Naive thymus-derived CD4-positive, alpha-beta T cell (primary cell): ENCODE data around the gene PLEKHG1. TPM values are rescaled to one million over a fixed set of nuclear protein-coding genes. Genes with fewer than 3 reads are reported as not detected.

Experiments used
- ATAC-seq: fragments of 150-1000 bp; cut with Tn5 transposase; 2 replicates; pipeline ENCODE4 v1.10.0; 2021; ENCODE audit warnings: mild to moderate bottlenecking, moderate library complexity
- CTCF ChIA-PET: fragments of 350-600 bp; sonication (Branson Sonifier 250); formaldehyde crosslinking; loops from one replicate; lab custom pipeline; 2021; ENCODE audit warnings: antibody characterized with exemption; lab: Charles Lee
- POLR2A ChIA-PET: fragments of 350-600 bp; sonication (Branson Sonifier 250); formaldehyde crosslinking; loops from one replicate; lab custom pipeline; 2021; ENCODE audit warnings: antibody characterized with exemption, inconsistent platforms; lab: Charles Lee
- DNase-seq, 9 donors: peaks; one replicate each; pipeline versions ENCODE4 v3.0.0 to v3.0.0-alpha.2; 2020 to 2022; ENCODE audit warnings: mixed read lengths in 1 of 9
- H3K27ac ChIP-seq: one replicate; pipeline ENCODE4 v1.7.0; 2013; ENCODE audit warnings: mild to moderate bottlenecking, low read depth, low read length, moderate library complexity
- H3K27me3 ChIP-seq, 2 donors: one replicate each; pipeline ENCODE4 v1.7.0; 2013; ENCODE audit warnings: low read length in 2 of 2, mild to moderate bottlenecking in 2 of 2, moderate library complexity in 2 of 2; ENCODE audit not compliant: control insufficient read depth in 2 of 2, insufficient read depth in 2 of 2
- H3K36me3 ChIP-seq, 3 experiments: 1 replicate in 2 of 3; 2 replicates in 1 of 3; pipeline ENCODE4 v1.7.0; 2013; ENCODE audit warnings: low read length in 3 of 3, mild to moderate bottlenecking in 3 of 3, moderate library complexity in 1 of 3; ENCODE audit not compliant: insufficient read depth in 3 of 3, control insufficient read depth in 2 of 3
- H3K4me1 ChIP-seq, 2 donors: one replicate each; pipeline ENCODE4 v1.7.0; 2013; ENCODE audit warnings: low read length in 2 of 2, mild to moderate bottlenecking in 2 of 2, moderate library complexity in 1 of 2; ENCODE audit not compliant: control insufficient read depth in 2 of 2, insufficient read depth in 2 of 2
- H3K4me3 ChIP-seq: 2 replicates; pipeline ENCODE4 v1.7.0; 2013; ENCODE audit warnings: mild to moderate bottlenecking, low read length
- H3K9me3 ChIP-seq, 3 experiments: 1 replicate in 2 of 3; 2 replicates in 1 of 3; pipeline ENCODE4 v1.7.0; 2013; ENCODE audit warnings: low read length in 3 of 3; ENCODE audit not compliant: control insufficient read depth in 2 of 3
- H3K27ac Mint-ChIP-seq, 9 donors: one replicate each; pipeline ENCODE4 v1.8.0; 2020 to 2022; ENCODE audit warnings: mixed read lengths in 9 of 9, mild to moderate bottlenecking in 8 of 9, moderate library complexity in 5 of 9, inconsistent platforms in 2 of 9
- H3K27me3 Mint-ChIP-seq, 5 donors: one replicate each; pipeline ENCODE4 v1.8.0; 2021 to 2022; ENCODE audit warnings: mixed read lengths in 5 of 5, mild to moderate bottlenecking in 1 of 5
- H3K36me3 Mint-ChIP-seq, 5 donors: one replicate each; pipeline ENCODE4 v1.8.0; 2020 to 2022; ENCODE audit warnings: mixed read lengths in 5 of 5, mild to moderate bottlenecking in 3 of 5, inconsistent platforms in 1 of 5
- H3K4me1 Mint-ChIP-seq, 7 donors: one replicate each; pipeline ENCODE4 v1.8.0; 2020 to 2022; ENCODE audit warnings: mixed read lengths in 7 of 7, mild to moderate bottlenecking in 3 of 7, inconsistent platforms in 1 of 7
- H3K4me3 Mint-ChIP-seq, 10 donors: one replicate each; pipeline ENCODE4 v1.8.0; 2020 to 2022; ENCODE audit warnings: mild to moderate bottlenecking in 10 of 10, mixed read lengths in 10 of 10, moderate library complexity in 6 of 10, inconsistent platforms in 2 of 10
- H3K9me3 Mint-ChIP-seq, 11 donors: one replicate each; pipeline ENCODE4 v1.8.0; 2020 to 2022; ENCODE audit warnings: mixed read lengths in 11 of 11, mild to moderate bottlenecking in 4 of 11, inconsistent platforms in 1 of 11, moderate library complexity in 1 of 11
- intact Hi-C, 2 donors: fragments of 100-400 bp; cut with micrococcal nuclease; formaldehyde crosslinking; loops; one replicate each; pipeline ENCODE4 v1.15.1; 2023
- polyA plus RNA-seq, 2 donors: library from polyadenylated mRNA; unstranded; fragments of 300-500 nt; fragmentation: Illumina TruSeq; gene quantifications; one replicate each; pipeline ENCODE4 v1.2.3, GENCODE V29; 2021
- total RNA-seq, 6 experiments: library from RNA in 5 of 6; stranded (reverse) in 5 of 6; gene quantifications; 1 replicate in 5 of 6; 2 replicates in 1 of 6; pipeline ENCODE4 v1.2.3 and lab custom pipeline; 2021 to 2026

Gene PLEKHG1
- total and polyA plus RNA-seq, 7 experiments from 2014 or later, result 0.57 to 2.6 (median 0.69) TPM; not detected in 1

- Mint-ChIP-seq H3K4me3 (no peak overlapping the region), H3K36me3 (peaks cover 0 to 3% (median 0%) of the 10 kb centered on the region in 5 donors), H3K4me1 (peaks cover 0 to 11% (median 4%) of the 10 kb centered on the region in 7 donors), H3K27ac (no peak overlapping the region), H3K27me3 (peaks cover 9 to 38% (median 23%) of the 10 kb centered on the region in 5 donors), H3K9me3 (peaks cover 0 to 2% (median 0%) of the 10 kb centered on the region in 11 donors)
- CTCF ChIA-PET, result no interaction called here
- Histone ChIP-seq H3K27me3 (no peaks in the 10 kb centered on the region), H3K4me3 (no peak overlapping the region), H3K9me3 (no peaks in the 10 kb centered on the region), H3K36me3 (no peaks in the 10 kb centered on the region), H3K27ac (no peak overlapping the region), H3K4me1 (no peaks in the 10 kb centered on the region)
- POLR2A ChIA-PET, result no interaction called here
- DNase-seq (no peak), ATAC-seq (no peak)
- intact Hi-C loops, result no loop called here
Measured at GRCh38 chr6:150620763-150621162, 21.1 kb downstream of the PLEKHG1 start.

DNA sequence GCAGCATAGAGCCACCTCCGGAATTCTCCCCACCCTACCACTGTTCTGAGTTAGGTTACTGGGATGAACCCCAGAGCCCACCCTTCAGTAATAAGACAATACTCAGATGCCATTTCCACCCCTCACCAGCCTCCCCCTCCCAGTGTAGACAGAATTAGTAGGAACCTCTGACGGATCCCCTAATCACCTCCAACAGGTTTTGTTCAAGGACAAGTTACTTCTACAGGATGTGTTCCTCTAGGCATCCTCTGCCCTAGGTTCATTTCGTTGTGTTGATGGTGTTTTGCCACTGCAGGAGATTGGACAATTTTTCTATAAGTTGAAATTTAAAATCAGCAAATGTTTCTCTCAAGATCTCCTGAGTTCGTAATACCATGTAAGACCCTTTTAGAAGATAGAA, 22.8 kb downstream of the PLEKHG1 start:
- H3K27ac Mint-ChIP-seq, result peak overlapping the region in 3 of 9 donors; percentile 31 to 84 (median 65)
- no peak overlapping the region for H3K4me3 Mint-ChIP-seq
- Histone ChIP-seq H3K4me1 (no peaks in the 10 kb centered on the region), H3K27ac (no peak overlapping the region), H3K4me3 (no peak overlapping the region), H3K27me3 (no peaks in the 10 kb centered on the region), H3K36me3 (no peaks in the 10 kb centered on the region), H3K9me3 (no peaks in the 10 kb centered on the region)
- peaks cover 0 to 11% (median 4%) of the 10 kb centered on the region in 7 donors for H3K4me1 Mint-ChIP-seq
- peaks cover 0 to 2% (median 0%) of the 10 kb centered on the region in 11 donors for H3K9me3 Mint-ChIP-seq
- ChIA-PET POLR2A (no interaction called here), CTCF (interaction anchor here (0.6 kb wide), 1 partner anchor 79 kb away, joined by 4 read pairs; no protein-coding TSS in a partner anchor)
- ATAC-seq, result no peak
- DNase-seq, result no peak
- peaks cover 9 to 38% (median 25%) of the 10 kb centered on the region in 5 donors for H3K27me3 Mint-ChIP-seq
- peaks cover 0 to 3% (median 0%) of the 10 kb centered on the region in 5 donors for H3K36me3 Mint-ChIP-seq
- intact Hi-C loops, result no loop called here

DNA sequence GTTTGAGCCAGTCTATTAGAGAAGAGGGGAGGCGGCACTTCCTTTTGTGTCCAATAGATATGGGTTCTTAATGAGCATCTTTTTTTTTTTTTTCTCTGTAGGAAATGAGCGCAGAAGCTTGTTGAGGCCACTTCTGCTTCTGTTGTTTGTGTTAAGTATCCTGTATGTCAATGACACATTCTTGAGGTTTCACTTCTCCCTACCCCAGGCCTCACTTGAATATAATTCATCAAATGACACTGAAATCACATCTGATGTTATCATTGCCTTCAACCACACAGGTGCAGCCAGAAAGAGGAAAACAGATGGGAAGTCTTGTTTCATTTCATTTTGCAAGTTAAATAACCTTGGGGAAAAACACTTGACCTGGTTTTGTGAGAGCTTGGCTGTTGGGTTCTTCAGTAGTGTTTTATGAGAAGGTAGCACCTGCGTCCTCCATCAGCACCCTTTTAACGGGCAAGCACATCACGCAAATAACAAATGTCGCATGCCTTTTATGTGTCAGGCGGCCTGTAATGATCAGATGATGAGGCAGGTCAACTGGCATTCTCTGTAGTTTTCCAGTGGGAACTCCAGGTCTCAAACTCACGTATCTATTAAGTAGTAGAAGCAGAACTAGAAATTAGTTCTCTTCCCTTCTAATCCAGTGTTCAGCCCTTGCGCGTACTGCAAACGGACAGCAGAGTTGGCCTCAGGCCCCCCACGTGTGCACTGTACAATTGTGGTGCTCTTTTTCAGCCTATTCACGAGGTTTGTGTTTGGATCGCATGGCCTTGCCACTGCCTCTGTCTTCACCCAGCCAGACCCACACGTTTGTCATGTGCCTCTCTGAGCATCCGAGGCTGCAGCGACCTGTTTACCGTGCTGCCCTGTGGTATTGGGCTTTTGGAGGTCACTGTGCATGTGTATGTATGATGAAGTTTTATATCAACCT, 23.5 kb downstream of the PLEKHG1 start:
- ATAC-seq, result peak; percentile 83
- intact Hi-C loops, result no loop called here
- H3K9me3 Mint-ChIP-seq, result peaks cover 0 to 2% (median 0%) of the 10 kb centered on the region in 11 donors
- DNase-seq, result peak in 3 of 9 donors; percentile 10 to 42 (median 24)
- peak overlapping the region in 5 of 10 donors; percentile 13 to 53 (median 39) for H3K4me3 Mint-ChIP-seq
- ChIA-PET POLR2A (no interaction called here), CTCF (interaction anchor here (0.6 kb wide), 1 partner anchor 78 kb away, joined by 4 read pairs; no protein-coding TSS in a partner anchor)
- Histone ChIP-seq H3K27me3 (no peaks in the 10 kb centered on the region), H3K4me1 (no peaks in the 10 kb centered on the region), H3K36me3 (no peaks in the 10 kb centered on the region), H3K4me3 (no peak overlapping the region), H3K27ac (no peak overlapping the region), H3K9me3 (no peaks in the 10 kb centered on the region)
- H3K27ac Mint-ChIP-seq, result peak overlapping the region in 6 of 9 donors; percentile 42 to 84 (median 66)
- peaks cover 0 to 3% (median 0%) of the 10 kb centered on the region in 5 donors for H3K36me3 Mint-ChIP-seq
- peaks cover 9 to 38% (median 23%) of the 10 kb centered on the region in 5 donors for H3K27me3 Mint-ChIP-seq
- peaks cover 0 to 11% (median 4%) of the 10 kb centered on the region in 7 donors for H3K4me1 Mint-ChIP-seq

- Mint-ChIP-seq H3K4me3 (no peak overlapping the region), H3K36me3 (peaks cover 0 to 3% (median 0%) of the 10 kb centered on the region in 5 donors), H3K27ac (no peak overlapping the region), H3K4me1 (peaks cover 0 to 11% (median 4%) of the 10 kb centered on the region in 7 donors), H3K9me3 (peaks cover 0 to 2% (median 0%) of the 10 kb centered on the region in 11 donors), H3K27me3 (peaks cover 8 to 36% (median 21%) of the 10 kb centered on the region in 5 donors)
- no peaks in the 10 kb centered on the region for H3K36me3 ChIP-seq
- no peak overlapping the region for H3K4me3 ChIP-seq
- intact Hi-C loops, result no loop called here
- no peaks in the 10 kb centered on the region for H3K27me3 ChIP-seq
- ATAC-seq (no peak), DNase-seq (no peak)
- POLR2A ChIA-PET, result no interaction called here
- H3K27ac ChIP-seq, result no peak overlapping the region
- no peaks in the 10 kb centered on the region for H3K9me3 ChIP-seq
- H3K4me1 ChIP-seq, result no peaks in the 10 kb centered on the region
- CTCF ChIA-PET, result no interaction called here
Measured at GRCh38 chr6:150624191-150624590, 24.5 kb downstream of the PLEKHG1 start.

GRCh38 chr6:150625927-150626326, 26.2 kb downstream of the PLEKHG1 start:
- Histone ChIP-seq H3K27ac (no peak overlapping the region), H3K9me3 (no peaks in the 10 kb centered on the region), H3K27me3 (no peaks in the 10 kb centered on the region), H3K36me3 (no peaks in the 10 kb centered on the region), H3K4me1 (no peaks in the 10 kb centered on the region), H3K4me3 (no peak overlapping the region)
- no peak for ATAC-seq
- CTCF ChIA-PET, result no interaction called here
- intact Hi-C loops, result no loop called here
- POLR2A ChIA-PET, result no interaction called here
- Mint-ChIP-seq H3K4me3 (no peak overlapping the region), H3K27ac (peak overlapping the region in 1 of 9 donors; percentile 12), H3K27me3 (peaks cover 14 to 33% (median 27%) of the 10 kb centered on the region in 5 donors), H3K9me3 (peaks cover 0 to 2% (median 0%) of the 10 kb centered on the region in 11 donors), H3K4me1 (peaks cover 0 to 11% (median 4%) of the 10 kb centered on the region in 7 donors), H3K36me3 (peaks cover 0 to 3% (median 0%) of the 10 kb centered on the region in 5 donors)
- no peak for DNase-seq

- Histone ChIP-seq H3K4me3 (no peak overlapping the region), H3K27ac (no peak overlapping the region), H3K9me3 (no peaks in the 10 kb centered on the region), H3K27me3 (no peaks in the 10 kb centered on the region), H3K36me3 (no peaks in the 10 kb centered on the region), H3K4me1 (peaks cover 0 to under 1% of the 10 kb centered on the region in 2 donors)
- Mint-ChIP-seq H3K27me3 (peaks cover 14 to 34% (median 26%) of the 10 kb centered on the region in 5 donors), H3K9me3 (peaks cover 0 to 2% (median 0%) of the 10 kb centered on the region in 11 donors), H3K36me3 (no peaks in the 10 kb centered on the region), H3K4me1 (peaks cover 4 to 19% (median 10%) of the 10 kb centered on the region in 7 donors), H3K27ac (no peak overlapping the region), H3K4me3 (no peak overlapping the region)
- ChIA-PET CTCF (no interaction called here), POLR2A (no interaction called here)
- intact Hi-C loops, result no loop called here
- DNase-seq (no peak), ATAC-seq (no peak)
Measured at GRCh38 chr6:150627154-150627553, 27.5 kb downstream of the PLEKHG1 start.
